KBM-7 (cell line): ENCODE results near the gene MAST4.

ENCODE experiments used
- DNase-seq: peaks from one replicate; pipeline ENCODE4 v3.0.0-alpha.2; 2015
- in situ Hi-C: fragments of 300-500 bp; cut with MboI; formaldehyde crosslinking; loops from 2 replicates; pipeline ENCODE4 v1.14.3; 2020; ENCODE audit warnings: low sequenced_read_pairs, low pct_unique_long_range_greater_than_20kb, mixed read lengths

MAST4 gene

GRCh38 chr5:66876266-66876807, 280.1 kb downstream of the MAST4 start:
- DNase-seq = no peak
- in situ Hi-C loops = no loop called here

GRCh38 chr5:66877843-66878242, 281.6 kb downstream of the MAST4 start:
- in situ Hi-C loops = no loop called here
- no peak for DNase-seq

- no peak for DNase-seq
- in situ Hi-C loops = no loop called here
Observed at GRCh38 chr5:66880401-66880800, 284.2 kb downstream of the MAST4 start.

GRCh38 chr5:66881480-66882161, 285.4 kb downstream of the MAST4 start:
- DNase-seq = no peak
- in situ Hi-C loops = no loop called here

DNA sequence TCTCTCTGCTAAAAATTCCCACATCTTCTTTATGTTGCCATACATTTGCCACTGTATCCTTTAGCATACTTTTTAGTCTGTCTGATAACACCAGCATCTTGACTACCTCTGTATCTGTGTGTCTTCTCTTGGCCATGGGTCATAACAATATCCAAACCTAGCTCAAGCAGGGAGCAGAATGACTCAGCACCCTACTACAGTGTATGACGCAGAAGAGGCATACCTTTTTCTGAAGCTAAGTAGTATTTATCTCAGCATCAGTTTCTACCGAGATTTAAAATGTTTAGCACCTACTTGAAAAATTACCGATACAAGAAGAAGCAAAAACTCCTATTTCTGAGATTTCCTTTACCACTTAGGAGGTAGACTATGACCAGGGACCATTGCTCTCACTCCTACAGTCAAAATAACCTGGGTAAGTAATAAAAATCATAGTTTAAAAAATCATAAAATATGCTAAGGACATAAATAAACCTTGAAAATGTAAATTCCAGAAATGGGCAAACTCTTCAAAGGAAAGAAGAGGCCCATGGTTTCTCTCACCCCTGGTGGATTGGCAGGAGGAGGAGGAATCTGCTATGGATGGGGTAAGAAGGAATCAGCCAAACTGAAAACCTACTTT, 286.5 kb downstream of the MAST4 start:
- DNase-seq = no peak
- in situ Hi-C loops = no loop called here

GRCh38 chr5:66884564-66885243, 288.5 kb downstream of the MAST4 start:
- no peak for DNase-seq
- in situ Hi-C loops = no loop called here

DNA sequence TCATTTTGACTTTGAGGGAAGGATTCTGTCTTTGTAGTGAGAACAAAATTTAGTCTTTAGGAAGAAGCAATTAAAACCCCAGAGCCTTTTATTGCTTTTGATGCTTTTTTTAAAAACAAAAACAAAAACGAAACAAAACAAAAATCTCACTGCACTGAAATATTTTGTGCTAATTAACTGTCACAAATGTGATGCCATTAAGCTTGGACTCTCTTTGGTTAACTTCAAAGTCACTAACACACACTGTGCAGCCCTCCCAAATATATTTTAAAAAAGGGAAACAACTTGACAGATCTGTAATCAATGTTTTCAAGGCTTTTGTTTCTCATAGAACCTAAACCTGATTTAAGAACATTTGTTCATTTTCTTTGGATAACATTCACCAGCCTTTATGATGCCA, 290.7 kb downstream of the MAST4 start:
- in situ Hi-C loops = no loop called here
- DNase-seq = no peak

DNA sequence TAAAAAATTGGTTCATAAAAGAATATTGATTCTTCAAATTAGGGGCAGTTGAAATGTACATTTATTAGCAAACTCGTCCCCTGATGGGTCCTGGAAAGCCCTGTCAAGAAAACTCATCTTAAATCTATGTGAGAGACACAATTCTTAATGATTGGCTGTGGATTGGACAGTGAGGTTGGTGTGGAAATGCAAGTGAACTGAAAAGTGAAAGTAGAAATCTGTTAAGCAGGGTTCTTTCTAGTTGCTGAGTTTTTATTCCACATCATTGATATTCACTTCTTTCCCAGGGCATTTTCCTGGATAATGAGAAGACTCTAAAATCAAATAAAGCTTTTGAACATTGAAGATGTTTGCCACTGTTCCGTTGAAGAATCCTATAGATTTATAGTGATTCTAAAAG, 292.4 kb downstream of the MAST4 start:
- no peak for DNase-seq
- in situ Hi-C loops = no loop called here

DNA sequence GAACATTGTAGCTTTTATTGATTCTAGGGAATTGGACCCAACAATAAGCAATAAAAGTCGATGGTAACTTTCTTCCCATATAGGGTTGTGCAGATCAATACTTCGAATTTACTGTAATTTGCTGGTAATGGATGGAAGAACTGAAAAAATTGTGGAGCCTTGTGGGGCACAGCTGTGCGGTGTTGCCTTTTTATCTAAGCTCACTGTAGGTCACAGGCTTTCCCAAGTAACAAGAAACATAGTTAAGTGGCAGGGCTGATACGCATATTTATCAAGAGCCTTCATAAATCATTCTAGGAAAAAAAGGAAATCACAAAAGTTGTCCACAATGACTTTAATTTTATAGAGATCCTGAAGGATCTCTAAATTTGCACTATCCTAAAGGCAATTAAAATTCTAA, 292.9 kb downstream of the MAST4 start:
- DNase-seq = no peak
- in situ Hi-C loops = no loop called here

DNA sequence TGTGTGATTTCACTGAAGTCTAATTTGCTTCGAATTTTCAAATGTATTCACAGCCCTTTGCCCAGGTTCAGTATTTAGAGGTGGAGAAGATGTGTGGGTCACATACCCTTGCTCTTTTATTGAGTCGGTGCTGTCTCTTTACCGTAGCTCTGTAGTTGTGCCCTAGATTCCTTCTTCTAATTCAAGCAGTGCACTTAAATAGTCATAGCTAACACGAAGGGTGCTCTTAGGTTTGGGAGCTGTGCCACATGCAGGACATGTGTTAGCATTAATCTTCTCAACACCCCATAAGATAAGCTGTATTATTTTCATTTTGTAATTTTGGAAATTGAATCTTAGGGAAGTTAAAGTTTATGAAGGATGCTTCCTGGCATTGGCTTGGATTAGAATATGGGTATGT, 293.3 kb downstream of the MAST4 start:
- DNase-seq = no peak

GRCh38 chr5:66891184-66891925, 295.2 kb downstream of the MAST4 start:
- DNase-seq = no peak
- in situ Hi-C loops = no loop called here

More for the DNA sequence above, 293.3 kb downstream of the MAST4 start:
- in situ Hi-C loops = no loop called here

DNA sequence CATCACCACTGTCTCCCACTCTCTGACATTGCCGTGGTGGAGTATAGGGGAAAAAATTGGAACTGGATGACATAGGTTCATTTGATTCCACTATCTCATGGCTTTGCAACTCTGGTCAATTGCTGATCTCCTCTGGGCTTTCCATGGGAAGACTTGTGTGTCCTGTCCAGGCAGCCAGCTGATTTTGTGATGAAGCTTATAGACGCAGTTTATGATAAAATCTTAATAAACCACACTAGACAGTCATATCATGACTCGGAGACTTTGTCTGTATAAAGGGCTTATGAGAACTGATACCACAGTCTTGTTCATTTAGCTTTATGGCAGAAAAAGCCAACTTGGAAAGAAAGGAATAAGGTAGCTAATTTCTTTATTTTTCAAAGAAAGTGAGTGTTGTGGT, 296.5 kb downstream of the MAST4 start:
- in situ Hi-C loops = no loop called here
- DNase-seq = no peak

- in situ Hi-C loops = no loop called here
- no peak for DNase-seq
Observed at GRCh38 chr5:66894480-66895240, 298.5 kb downstream of the MAST4 start.

DNA sequence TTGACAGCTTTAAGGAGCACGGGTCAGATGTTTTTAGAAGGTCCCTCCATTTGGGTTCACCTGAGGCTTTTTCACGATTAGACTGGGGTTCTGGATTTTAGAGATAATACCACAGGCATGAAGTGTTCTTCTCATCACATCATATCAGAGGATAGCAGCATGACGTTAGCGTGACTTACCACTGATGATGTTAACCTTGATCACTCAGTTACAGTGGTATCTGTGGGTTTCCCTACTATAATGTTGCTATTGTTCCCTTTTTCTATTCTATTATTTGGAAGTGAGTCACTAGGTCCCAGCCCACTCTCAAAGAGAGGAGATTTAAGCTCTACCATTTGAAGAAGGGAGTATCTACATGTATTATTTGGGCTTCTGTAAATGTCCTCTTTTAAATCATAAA, 300.0 kb downstream of the MAST4 start:
- no peak for DNase-seq
- in situ Hi-C loops = no loop called here

DNA sequence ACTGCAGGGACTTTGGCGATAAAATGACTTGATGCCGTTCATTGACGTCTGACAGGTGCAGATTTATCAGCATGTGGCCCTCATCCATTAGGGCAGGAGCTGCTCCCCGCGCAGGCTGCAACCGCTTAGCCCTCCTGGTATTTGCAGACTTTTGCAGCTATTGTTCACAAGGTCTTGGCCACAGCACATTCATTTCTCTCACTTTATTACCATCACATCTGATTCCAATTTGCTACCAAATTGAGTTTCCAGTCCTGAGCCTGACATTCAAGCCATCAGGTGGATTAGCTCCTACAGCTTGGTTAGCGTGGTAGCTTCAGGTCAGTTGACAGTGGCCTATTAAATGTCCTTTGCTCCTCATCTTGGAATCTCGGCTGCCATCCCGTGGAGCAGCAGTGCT, 301.2 kb downstream of the MAST4 start:
- DNase-seq = no peak

GRCh38 chr5:66898241-66898995, 302.2 kb downstream of the MAST4 start:
- DNase-seq = no peak
- in situ Hi-C loops = no loop called here

More for the DNA sequence above, 301.2 kb downstream of the MAST4 start:
- in situ Hi-C loops = no loop called here

GRCh38 chr5:66903218-66903617, 307.0 kb downstream of the MAST4 start:
- in situ Hi-C loops = no loop called here

DNA sequence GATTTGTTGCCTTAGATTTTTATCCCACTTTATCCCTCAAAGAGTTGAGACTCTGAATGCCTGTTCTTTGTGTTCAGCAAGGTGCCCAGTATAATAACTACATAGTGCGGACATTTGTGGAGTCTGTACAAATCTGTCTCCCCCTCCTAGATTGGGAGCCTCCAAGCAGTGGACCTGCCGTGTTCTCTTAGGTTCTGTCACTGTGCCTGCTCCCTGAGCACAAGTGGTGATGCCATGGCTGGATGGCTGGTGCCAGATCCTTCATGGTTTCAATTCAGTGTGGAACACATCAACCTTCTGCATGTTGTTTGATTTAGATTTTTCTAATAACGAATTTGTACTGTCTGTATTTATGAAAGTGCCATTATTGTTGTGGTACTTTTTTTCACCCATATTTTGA, 307.5 kb downstream of the MAST4 start:
- no peak for DNase-seq
- in situ Hi-C loops = no loop called here

More at GRCh38 chr5:66903218-66903617, 307.0 kb downstream of the MAST4 start:
- no peak for DNase-seq
